Keratinocyte (primary cell): Measurements from ENCODE around the gene TNPO2.
"Not testable (repeated sequence)": the region's sequence is repeated elsewhere in the genome, so short reads cannot be mapped to it uniquely, and the experiment has no call there.

ENCODE experiments used
- CTCF ChIP-seq, 3 experiments: IDR thresholded peaks in 1 of 3; conservative IDR thresholded peaks in 1 of 3; optimal IDR thresholded peaks in 1 of 3; 2 replicates in 2 of 3; 3 replicates in 1 of 3; pipeline versions ENCODE3 to v1.5.1; 2011; ENCODE audit warnings: low read length in 3 of 3, mild to moderate bottlenecking in 3 of 3, moderate library complexity in 2 of 3, control low read depth in 1 of 3, inconsistent platforms in 1 of 3; ENCODE audit not compliant: insufficient read depth in 2 of 3; ENCODE audit errors: extremely low read depth in 1 of 3
- EZH2 ChIP-seq: IDR thresholded peaks from one replicate; pipeline ENCODE4 v1.6.1; 2012; ENCODE audit warnings: inconsistent platforms, mild to moderate bottlenecking, low read length, moderate library complexity

GRCh38 chr19:12712077-12712476, 11.7 kb downstream of the TNPO2 start:
- TF ChIP-seq CTCF (optimal IDR thresholded peaks at IDR 0.05 in 1 of 3, IDR thresholded peaks at IDR 0.05 in 1 of 3, conservative IDR thresholded peaks at IDR 0.05 in 1 of 3; ENCODE audit: extremely low read depth in 1 of 3, insufficient read depth in 2 of 3, low read length in 3 of 3); EZH2: not testable (repeated sequence)
